ENCODE data around the gene G6PC1. TPM values are rescaled to one million over a fixed set of nuclear protein-coding genes. Genes with fewer than 3 reads are reported as not detected.
A peak's percentile ranks its signal among the peaks of the same experiment; 100 is the strongest.

The G6PC1 gene
- total RNA-seq (2014; rRNA removed; shearing (Covaris generic)) (not detected in 2 replicates), polyA plus RNA-seq (2016; fragmentation: Nextera tagmentation; extraction: Ambion mirVana) (not detected in 2 replicates)
- long read RNA-seq: 0 reads

- Mint-ChIP-seq H3K36me3 (ENCODE audit: low read depth) (no peaks in the 10 kb centered on the region), H3K27ac (no peak within 1 kb of the TSS), H3K4me1 (0 out of 3 replicates have a peak, but pooled peaks cover 5% of the 10 kb centered on the region), H3K4me3 (no peak within 1 kb of the TSS), H3K9me3 (peaks cover 2% of the 10 kb centered on the region; the same call in 1 of the 3 replicates), H3K27me3 (ENCODE audit: insufficient read depth, low read depth, poor library complexity) (peaks cover 1% of the 10 kb centered on the region)
- no peaks in the 10 kb centered on the region for H4K20me1 ChIP-seq (replicated peaks; ENCODE audit: insufficient read depth)
- H3F3A ChIP-seq (replicated peaks; ENCODE audit: low read depth): no peaks in the 10 kb centered on the region
- H3K4me2 ChIP-seq: no peak within 1 kb of the TSS
- DNase-seq (ENCODE audit: low spot score) (no peak), ATAC-seq (no peak)
- no peaks in the 10 kb centered on the region for H3K36me3 ChIP-seq (ENCODE audit: insufficient read depth)
- H2AFZ ChIP-seq: 0 out of 2 replicates have a peak within 1 kb of the TSS, but pooled peaks have one; percentile 43
- H3K27ac ChIP-seq (ENCODE audit: low read depth): no peak within 1 kb of the TSS
- H3K4me3 ChIP-seq: no peak within 1 kb of the TSS
- no peaks in the 10 kb centered on the region for H3K9me2 ChIP-seq (ENCODE audit: insufficient read depth)
- H3K79me2 ChIP-seq (replicated peaks; ENCODE audit: insufficient read depth): no peaks in the 10 kb centered on the region
- TF ChIP-seq STAT1 (IDR thresholded peaks at IDR 0.05; ENCODE audit: unreplicated experiment) (no peak), EZH2 (IDR thresholded peaks at IDR 0.05; ENCODE audit: low read depth, unreplicated experiment) (no peak), NANOG (IDR thresholded peaks at IDR 0.05; ENCODE audit: borderline replicate concordance) (no peak), CREB1 (CRISPR knock-in tag; IDR thresholded peaks at IDR 0.05; ENCODE audit: low read depth) (no peak), POLR2AphosphoS5 (IDR thresholded peaks at IDR 0.05; ENCODE audit: low read depth) (no peak), REST (IDR thresholded peaks at IDR 0.05; ENCODE audit: unreplicated experiment) (no peak), ZNF462 (CRISPR knock-in tag; IDR thresholded peaks at IDR 0.05) (no peak), ZNF114 (CRISPR knock-in tag; IDR thresholded peaks at IDR 0.05) (no peak), CTCF (conservative IDR thresholded peaks at IDR 0.05; ENCODE audit: low read depth in 2 of 2) (no peak), ETS1 (IDR thresholded peaks at IDR 0.05) (no peak), JUNB (IDR thresholded peaks at IDR 0.05; ENCODE audit: unreplicated experiment) (no peak), ZNF331 (CRISPR knock-in tag; IDR thresholded peaks at IDR 0.05; ENCODE audit: low read depth) (no peak), EZH2phosphoT487 (IDR thresholded peaks at IDR 0.05; ENCODE audit: unreplicated experiment) (no peak)
- no peaks in the 10 kb centered on the region for H3K27me3 ChIP-seq (ENCODE audit: insufficient read depth)
- peaks cover 6% of the 10 kb centered on the region; the same call in 1 of the 2 replicates for H3K4me1 ChIP-seq (ENCODE audit: insufficient read depth)
Measured at GRCh38 chr17:42900460-42901331, at the start of gene G6PC1. Gene G6PC1, plus strand, starts transcription at chr17:42900799. Its CDS starts 78 bp downstream, at chr17:42900877.
